GM23338 (cell line): Measurements from ENCODE around the gene SNRNP200. TPM values are rescaled to one million over a fixed set of nuclear protein-coding genes. Genes with fewer than 3 reads are reported as not detected.

Source experiments
- ATAC-seq: fragments of 200-7000 bp; cut with Tn5 transposase; 3 replicates; pipeline ENCODE4 v1.9.1; 2020
- DNase-seq: peaks from one replicate; pipeline ENCODE4 v3.0.0-alpha.2; 2015; ENCODE audit warnings: low spot score
- H2AFZ ChIP-seq: fragments of 200-600 bp; sonication (generic); 2 replicates; pipeline ENCODE4 v1.8.0; 2016; ENCODE audit warnings: antibody characterized with exemption, mild to moderate bottlenecking, moderate library complexity
- H3F3A ChIP-seq: fragments of 200-600 bp; sonication (generic); replicated peaks from 2 replicates; pipeline ENCODE4 v1.8.0; 2017; ENCODE audit warnings: antibody characterized with exemption, mixed run types, low read depth
- H3K27ac ChIP-seq: fragments of 200-600 bp; sonication (generic); 2 replicates; pipeline ENCODE4 v1.6.1; 2016; ENCODE audit warnings: low read depth
- H3K27me3 ChIP-seq: fragments of 200-600 bp; sonication (generic); 2 replicates; pipeline ENCODE4 v1.8.0; 2016; ENCODE audit warnings: mild to moderate bottlenecking, mixed run types, moderate library complexity; ENCODE audit not compliant: insufficient read depth
- H3K36me3 ChIP-seq: fragments of 200-600 bp; sonication (generic); 2 replicates; pipeline ENCODE4 v1.8.0; 2016; ENCODE audit warnings: mild to moderate bottlenecking; ENCODE audit not compliant: insufficient read depth
- H3K4me1 ChIP-seq: fragments of 200-600 bp; sonication (generic); 2 replicates; pipeline ENCODE4 v1.8.0; 2016; ENCODE audit warnings: mild to moderate bottlenecking, moderate library complexity; ENCODE audit not compliant: insufficient read depth
- H3K4me2 ChIP-seq: fragments of 200-600 bp; sonication (generic); 2 replicates; pipeline ENCODE4 v1.7.1; 2017; ENCODE audit warnings: mixed run types
- H3K4me3 ChIP-seq: fragments of 200-600 bp; sonication (generic); 2 replicates; pipeline ENCODE4 v1.6.1; 2016; ENCODE audit warnings: mixed run types
- H3K79me2 ChIP-seq: fragments of 200-600 bp; sonication (generic); replicated peaks from 2 replicates; pipeline ENCODE4 v1.8.0; 2017; ENCODE audit warnings: mild to moderate bottlenecking; ENCODE audit not compliant: insufficient read depth
- H3K9me2 ChIP-seq: fragments of 200-600 bp; sonication (generic); 2 replicates; pipeline ENCODE4 v1.8.0; 2017; ENCODE audit not compliant: insufficient read depth
- H4K20me1 ChIP-seq: fragments of 200-600 bp; sonication (generic); replicated peaks from 2 replicates; pipeline ENCODE4 v1.8.0; 2017; ENCODE audit warnings: mild to moderate bottlenecking; ENCODE audit not compliant: insufficient read depth
- H3K27ac Mint-ChIP-seq: 2 replicates; pipeline ENCODE4 v1.8.0; 2020; ENCODE audit warnings: inconsistent platforms, mild to moderate bottlenecking, moderate library complexity, mixed read lengths
- H3K27me3 Mint-ChIP-seq: 3 replicates; pipeline ENCODE4 v1.8.0; 2022; ENCODE audit warnings: low read depth, mild to moderate bottlenecking, moderate library complexity, mixed read lengths, inconsistent platforms; ENCODE audit not compliant: insufficient read depth, poor library complexity
- H3K36me3 Mint-ChIP-seq: 3 replicates; pipeline ENCODE4 v1.8.0; 2021; ENCODE audit warnings: low read depth, mild to moderate bottlenecking, inconsistent platforms, moderate library complexity, mixed read lengths
- H3K4me1 Mint-ChIP-seq: 3 replicates; pipeline ENCODE4 v1.8.0; 2020; ENCODE audit warnings: mild to moderate bottlenecking, inconsistent platforms, mixed read lengths
- H3K4me3 Mint-ChIP-seq: 3 replicates; pipeline ENCODE4 v1.8.0; 2021; ENCODE audit warnings: moderate library complexity, mild to moderate bottlenecking, inconsistent platforms, mixed read lengths
- H3K9me3 Mint-ChIP-seq: 3 replicates; pipeline ENCODE4 v1.8.0; 2020; ENCODE audit warnings: moderate library complexity, mild to moderate bottlenecking, inconsistent platforms, mixed read lengths
- CREB1 ChIP-seq: fragments of 250-450 bp; sonication (Bioruptor Pico); IDR thresholded peaks from 2 replicates; pipeline ENCODE4 v1.5.0; 2020; ENCODE audit warnings: low read depth, mild to moderate bottlenecking, moderate library complexity
- ETS1 ChIP-seq: IDR thresholded peaks from 2 replicates; pipeline ENCODE4 v1.6.1; 2016; ENCODE audit warnings: antibody characterized with exemption
- EZH2 ChIP-seq: fragments of 200-600 bp; sonication (generic); IDR thresholded peaks from one replicate; pipeline ENCODE4 v1.8.0; 2017; ENCODE audit warnings: antibody characterized with exemption, mild to moderate bottlenecking, low read depth; ENCODE audit not compliant: unreplicated experiment
- POLR2AphosphoS5 ChIP-seq: IDR thresholded peaks from 2 replicates; pipeline ENCODE4 v1.6.1; 2016; ENCODE audit warnings: antibody characterized with exemption, low read depth
- REST ChIP-seq: IDR thresholded peaks from one replicate; pipeline ENCODE4 v1.6.1; 2018; ENCODE audit warnings: antibody characterized with exemption; ENCODE audit not compliant: unreplicated experiment
- STAT1 ChIP-seq: IDR thresholded peaks from one replicate; pipeline ENCODE4 v1.6.1; 2016; ENCODE audit warnings: antibody characterized with exemption; ENCODE audit not compliant: unreplicated experiment
- ZNF114 ChIP-seq: fragments of 250-450 bp; sonication (Bioruptor Pico); IDR thresholded peaks from 2 replicates; pipeline ENCODE4 v1.5.0; 2020; ENCODE audit warnings: mild to moderate bottlenecking, moderate library complexity
- ZNF331 ChIP-seq: fragments of 250-450 bp; sonication (Bioruptor Pico); IDR thresholded peaks from 2 replicates; pipeline ENCODE4 v1.5.0; 2020; ENCODE audit warnings: low read depth, mild to moderate bottlenecking, moderate library complexity
- ZNF462 ChIP-seq: fragments of 250-450 bp; sonication (Bioruptor Pico); IDR thresholded peaks from 2 replicates; pipeline ENCODE4 v1.5.0; 2020; ENCODE audit warnings: mild to moderate bottlenecking, moderate library complexity
- polyA plus RNA-seq: library from polyadenylated mRNA; unstranded; fragments of >200 nt; fragmentation: Nextera tagmentation; extraction: Ambion mirVana; gene quantifications from 2 replicates; pipeline ENCODE4 v1.2.1, GENCODE V29; 2016
- total RNA-seq: library from RNA; depleted of rRNA; stranded (reverse); fragments of >200 nt; shearing (Covaris generic); gene quantifications from 2 replicates; pipeline ENCODE4 v1.2.3, GENCODE V29; 2014

The SNRNP200 gene
- total and polyA plus RNA-seq, 2 experiments from 2014 or later: 70.7 to 179 TPM

GRCh38 chr2:96239745-96240264, 65.5 kb downstream of the SNRNP200 start:
- DNase-seq: peak; percentile 23
- no peak overlapping the region for H3K4me2 ChIP-seq
- no peak overlapping the region for H3K27ac ChIP-seq
- peaks cover 4% of the 10 kb centered on the region for H3K27me3 Mint-ChIP-seq
- no peaks in the 10 kb centered on the region for H3K9me3 Mint-ChIP-seq
- no peaks in the 10 kb centered on the region for H3K36me3 ChIP-seq
- peaks cover 4% of the 10 kb centered on the region; the same call in 1 of the 2 replicates for H3K9me2 ChIP-seq
- H3K79me2 ChIP-seq: no peaks in the 10 kb centered on the region
- no peaks in the 10 kb centered on the region for H3K36me3 Mint-ChIP-seq
- H3K4me3 Mint-ChIP-seq: no peak overlapping the region
- no peaks in the 10 kb centered on the region; the same call in 1 of the 2 replicates for H3K4me1 ChIP-seq
- peak overlapping the region; percentile 63 for H3K27ac Mint-ChIP-seq
- no peaks in the 10 kb centered on the region for H3K27me3 ChIP-seq
- ATAC-seq: no peak
- no peak overlapping the region for H3K4me3 ChIP-seq
- TF ChIP-seq STAT1: no peak
- TF ChIP-seq REST: no peak
- no peak for TF ChIP-seq ZNF462 (CRISPR knock-in tag)
- TF ChIP-seq EZH2: no peak
- TF ChIP-seq POLR2AphosphoS5: no peak
- no peak for TF ChIP-seq ZNF114 (CRISPR knock-in tag)
- TF ChIP-seq CREB1 (CRISPR knock-in tag): no peak
- no peak for TF ChIP-seq ETS1
- TF ChIP-seq ZNF331 (CRISPR knock-in tag): no peak
- H2AFZ ChIP-seq: no peak overlapping the region
- no peaks in the 10 kb centered on the region for H3F3A ChIP-seq
- no peaks in the 10 kb centered on the region for H4K20me1 ChIP-seq
- peaks cover 15% of the 10 kb centered on the region for H3K4me1 Mint-ChIP-seq
